ENCODE results near the gene TMEM132C.

TMEM132C gene

GRCh38 chr12:128420163-128420562, 153.2 kb downstream of the TMEM132C start:
- DNase-seq (ENCODE audit: low spot score): no peak

GRCh38 chr12:128421375-128421774, 154.4 kb downstream of the TMEM132C start:
- no peak for DNase-seq (ENCODE audit: low spot score)

- DNase-seq (ENCODE audit: low spot score): no peak
Observed at GRCh38 chr12:128423205-128423604, 156.2 kb downstream of the TMEM132C start.

GRCh38 chr12:128424931-128425431, 158.0 kb downstream of the TMEM132C start:
- no peak for DNase-seq (ENCODE audit: low spot score)

- DNase-seq (ENCODE audit: low spot score): no peak
Observed at GRCh38 chr12:128425666-128426331, 158.8 kb downstream of the TMEM132C start.

- no peak for DNase-seq (ENCODE audit: low spot score)
Observed at GRCh38 chr12:128426511-128426910, 159.5 kb downstream of the TMEM132C start.

GRCh38 chr12:128439796-128440195, 172.8 kb downstream of the TMEM132C start:
- no peak for DNase-seq (ENCODE audit: low spot score)

- no peak for DNase-seq (ENCODE audit: low spot score)
Observed at GRCh38 chr12:128442096-128442495, 175.1 kb downstream of the TMEM132C start.

GRCh38 chr12:128444598-128444997, 177.6 kb downstream of the TMEM132C start:
- DNase-seq (ENCODE audit: low spot score): no peak

GRCh38 chr12:128445415-128446127, 178.6 kb downstream of the TMEM132C start:
- peak; percentile 40 for DNase-seq (ENCODE audit: low spot score)

GRCh38 chr12:128449146-128449894, 182.3 kb downstream of the TMEM132C start:
- peak; percentile 44 for DNase-seq (ENCODE audit: low spot score)

- DNase-seq (ENCODE audit: low spot score): no peak
Observed at GRCh38 chr12:128450810-128451209, 183.8 kb downstream of the TMEM132C start.

GRCh38 chr12:128455851-128456250, 188.9 kb downstream of the TMEM132C start:
- DNase-seq (ENCODE audit: low spot score): no peak

- DNase-seq (ENCODE audit: low spot score): no peak
Observed at GRCh38 chr12:128456922-128457321, 190.0 kb downstream of the TMEM132C start.

GRCh38 chr12:128458301-128458974, 191.5 kb downstream of the TMEM132C start:
- DNase-seq (ENCODE audit: low spot score): no peak

- DNase-seq (ENCODE audit: low spot score): no peak
Observed at GRCh38 chr12:128459067-128459466, 192.1 kb downstream of the TMEM132C start.

GRCh38 chr12:128463881-128464280, 196.9 kb downstream of the TMEM132C start:
- peak; percentile 98 for DNase-seq (ENCODE audit: low spot score)

- DNase-seq (ENCODE audit: low spot score): no peak
Observed at GRCh38 chr12:128467882-128468281, 200.9 kb downstream of the TMEM132C start.

- DNase-seq (ENCODE audit: low spot score): no peak
Observed at GRCh38 chr12:128468926-128469325, 202.0 kb downstream of the TMEM132C start.

GRCh38 chr12:128471491-128471890, 204.5 kb downstream of the TMEM132C start:
- no peak for DNase-seq (ENCODE audit: low spot score)

- DNase-seq (ENCODE audit: low spot score): no peak
Observed at GRCh38 chr12:128474916-128475315, 207.9 kb downstream of the TMEM132C start.

GRCh38 chr12:128476266-128476665, 209.3 kb downstream of the TMEM132C start:
- no peak for DNase-seq (ENCODE audit: low spot score)

All from SW480 (cell line).